BLaER1 (cell line): ENCODE results near the gene COASY.
A peak's percentile ranks its signal among the peaks of the same experiment; 100 is the strongest.

Experiments
- H3K27ac ChIP-seq: shearing (Covaris generic); formaldehyde crosslinking; 2 replicates; pipeline ENCODE4 v1.8.1; 2022
- H3K27me3 ChIP-seq: shearing (Covaris generic); formaldehyde crosslinking; 2 replicates; pipeline ENCODE4 v1.8.1; 2022
- H3K36me3 ChIP-seq: shearing (Covaris generic); formaldehyde crosslinking; 2 replicates; pipeline ENCODE4 v1.8.1; 2022
- H3K4me1 ChIP-seq: shearing (Covaris generic); formaldehyde crosslinking; 2 replicates; pipeline ENCODE4 v1.8.1; 2022
- H3K4me2 ChIP-seq: shearing (Covaris generic); formaldehyde crosslinking; 2 replicates; pipeline ENCODE4 v1.8.1; 2022
- H3K4me3 ChIP-seq: shearing (Covaris generic); formaldehyde crosslinking; 2 replicates; pipeline ENCODE4 v1.8.1; 2022
- H3K9ac ChIP-seq: shearing (Covaris generic); formaldehyde crosslinking; 2 replicates; pipeline ENCODE4 v1.8.1; 2022
- H3K9me3 ChIP-seq: shearing (Covaris generic); formaldehyde crosslinking; 2 replicates; pipeline ENCODE4 v1.8.1; 2022
- H4K20me1 ChIP-seq: shearing (Covaris generic); formaldehyde crosslinking; 2 replicates; pipeline ENCODE4 v1.8.1; 2022
- Cebpa-rat ChIP-seq: shearing (Covaris generic); IDR thresholded peaks from 2 replicates; pipeline ENCODE4 v1.8.1; 2022

Gene COASY

DNA sequence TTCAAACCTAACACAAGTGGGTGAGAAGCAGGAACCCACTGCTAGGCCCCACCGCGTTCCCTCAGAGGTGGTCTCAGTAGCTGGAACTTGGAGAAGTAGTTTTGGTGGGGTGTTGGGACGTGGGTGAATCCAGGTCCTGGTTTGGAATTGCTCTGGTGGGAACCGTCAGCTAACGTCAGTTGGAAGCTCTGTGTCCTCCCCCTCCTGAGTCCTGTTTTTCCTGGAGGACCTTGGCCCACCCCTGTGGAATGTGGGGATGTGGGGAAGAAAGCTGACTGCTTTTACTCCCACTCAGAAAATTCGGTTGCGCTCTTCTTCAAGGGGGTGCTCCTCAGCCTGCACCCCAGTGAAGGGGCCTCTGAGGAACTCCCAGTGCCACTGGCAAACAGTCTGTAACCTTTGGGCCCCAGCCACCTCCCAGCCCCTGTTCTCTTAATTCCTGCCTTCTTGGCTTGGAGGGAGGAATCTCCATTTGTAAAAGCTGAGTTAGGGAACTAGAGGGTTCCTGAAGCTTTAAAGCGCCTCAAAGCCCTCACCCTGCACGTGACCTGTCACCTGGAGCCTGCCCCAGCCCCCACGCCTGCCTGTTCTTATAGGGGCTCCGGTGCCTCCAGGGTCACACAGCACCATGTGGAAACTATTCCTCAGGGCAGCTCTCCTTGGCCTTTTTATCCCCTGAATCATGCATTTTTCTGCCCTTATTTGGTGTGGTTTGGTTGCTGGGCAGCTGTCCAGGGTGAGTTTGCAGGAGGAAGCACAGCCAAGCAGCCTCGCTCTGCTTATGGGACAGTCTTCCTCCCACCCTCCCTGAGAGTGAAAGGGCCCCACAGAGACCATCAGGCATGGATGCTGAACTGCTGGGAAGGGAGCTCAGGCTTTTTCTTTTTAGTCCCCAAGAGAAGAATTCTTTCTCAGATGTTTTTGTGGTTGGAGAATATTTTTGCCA is 42.1 kb upstream of the COASY start:
- H3K36me3 ChIP-seq = no peaks in the 10 kb centered on the region
- no peak overlapping the region for H3K9ac ChIP-seq
- no peak overlapping the region for H3K27ac ChIP-seq
- 0 out of 2 replicates have a peak overlapping the region, but pooled peaks have one; percentile 58 for H3K4me2 ChIP-seq
- no peak for TF ChIP-seq Cebpa-rat
- H4K20me1 ChIP-seq = no peaks in the 10 kb centered on the region
- H3K9me3 ChIP-seq = no peaks in the 10 kb centered on the region
- H3K27me3 ChIP-seq = no peaks in the 10 kb centered on the region
- no peak overlapping the region for H3K4me3 ChIP-seq
- peaks cover 33% of the 10 kb centered on the region for H3K4me1 ChIP-seq

DNA sequence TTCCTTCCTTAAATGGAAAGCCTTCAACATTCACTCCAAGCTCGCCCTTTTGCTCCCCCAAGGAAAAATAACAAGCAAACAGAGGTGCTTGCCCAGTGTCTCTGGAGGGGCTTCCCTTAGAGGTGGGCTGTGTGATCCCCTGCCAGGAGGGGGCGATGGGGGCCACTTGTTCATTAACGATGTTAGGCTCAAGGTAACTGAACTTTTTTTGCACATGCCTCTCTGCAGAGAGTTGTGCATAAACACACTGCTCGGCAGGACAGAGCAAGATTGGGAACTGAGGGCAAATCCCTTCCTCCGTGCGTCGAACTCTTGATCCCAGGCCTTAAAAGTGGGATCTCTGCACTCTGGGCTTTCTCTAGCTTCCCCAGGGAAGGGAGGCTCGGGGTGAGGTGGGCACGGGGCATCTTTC is 41.4 kb upstream of the COASY start:
- H4K20me1 ChIP-seq = no peaks in the 10 kb centered on the region
- no peak overlapping the region for H3K4me2 ChIP-seq
- no peak overlapping the region for H3K27ac ChIP-seq
- H3K4me3 ChIP-seq = no peak overlapping the region
- no peaks in the 10 kb centered on the region for H3K36me3 ChIP-seq
- no peaks in the 10 kb centered on the region for H3K9me3 ChIP-seq
- H3K9ac ChIP-seq = no peak overlapping the region
- no peak for TF ChIP-seq Cebpa-rat
- no peaks in the 10 kb centered on the region for H3K27me3 ChIP-seq
- peaks cover 33% of the 10 kb centered on the region for H3K4me1 ChIP-seq

DNA sequence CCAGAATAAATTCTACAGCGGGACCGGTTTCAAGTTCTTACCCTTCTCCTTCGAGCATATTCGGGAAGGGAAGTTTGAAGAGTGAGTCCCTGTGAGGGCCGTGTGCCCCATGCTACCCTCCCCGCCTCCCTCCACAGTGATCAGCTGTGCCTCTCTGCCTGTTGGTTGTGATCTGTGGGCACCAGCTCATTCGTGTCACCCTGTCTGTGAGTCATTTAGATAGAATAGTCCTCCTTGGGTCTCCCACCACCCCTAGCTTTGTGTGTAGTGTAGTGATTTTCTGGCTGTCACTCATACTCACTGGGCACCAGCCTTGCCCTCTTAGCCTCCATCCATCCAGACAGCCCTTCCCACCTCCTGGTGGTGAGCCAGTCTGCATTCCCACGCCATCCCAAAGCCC is 40.9 kb upstream of the COASY start:
- H4K20me1 ChIP-seq = no peaks in the 10 kb centered on the region
- H3K9me3 ChIP-seq = no peaks in the 10 kb centered on the region
- no peak overlapping the region for H3K4me2 ChIP-seq
- no peak overlapping the region for H3K4me3 ChIP-seq
- TF ChIP-seq Cebpa-rat = no peak
- H3K36me3 ChIP-seq = no peaks in the 10 kb centered on the region
- H3K27ac ChIP-seq = no peak overlapping the region
- no peak overlapping the region for H3K9ac ChIP-seq
- H3K4me1 ChIP-seq = peaks cover 33% of the 10 kb centered on the region
- no peaks in the 10 kb centered on the region for H3K27me3 ChIP-seq

DNA sequence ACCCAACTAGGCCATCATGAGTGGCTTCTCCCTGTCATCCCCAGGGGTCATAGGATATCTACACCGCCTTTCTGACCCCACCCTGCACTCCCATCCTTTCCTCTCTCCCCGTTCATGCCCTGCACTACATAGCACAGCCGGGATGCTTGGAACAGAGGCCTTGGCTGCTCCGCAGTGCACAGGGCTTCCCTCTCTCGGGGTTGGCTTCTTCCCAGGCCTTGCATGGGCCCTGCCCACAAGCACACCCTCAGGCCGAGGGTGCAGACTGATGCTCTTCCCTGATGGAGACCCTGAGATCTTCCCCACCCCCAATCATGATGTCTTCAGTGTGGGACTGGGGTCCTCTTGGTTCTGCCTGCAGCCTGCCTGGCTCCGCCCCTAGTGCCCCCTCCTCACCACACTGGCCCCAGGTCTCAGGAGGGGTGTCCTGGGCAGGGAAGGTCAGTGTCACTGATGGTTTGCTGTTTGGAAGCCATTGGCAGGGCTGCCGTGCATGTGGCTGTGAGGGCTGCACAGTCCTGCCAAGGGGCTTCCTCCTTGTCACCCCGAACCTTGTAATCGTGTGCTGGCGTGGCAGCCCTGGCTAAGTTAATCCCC is 40.2 kb upstream of the COASY start:
- no peak overlapping the region for H3K9ac ChIP-seq
- peaks cover 38% of the 10 kb centered on the region for H3K4me1 ChIP-seq
- H3K4me2 ChIP-seq = no peak overlapping the region
- no peaks in the 10 kb centered on the region for H4K20me1 ChIP-seq
- no peak for TF ChIP-seq Cebpa-rat
- no peaks in the 10 kb centered on the region for H3K27me3 ChIP-seq
- H3K36me3 ChIP-seq = no peaks in the 10 kb centered on the region
- no peaks in the 10 kb centered on the region for H3K9me3 ChIP-seq
- no peak overlapping the region for H3K27ac ChIP-seq
- no peak overlapping the region for H3K4me3 ChIP-seq

DNA sequence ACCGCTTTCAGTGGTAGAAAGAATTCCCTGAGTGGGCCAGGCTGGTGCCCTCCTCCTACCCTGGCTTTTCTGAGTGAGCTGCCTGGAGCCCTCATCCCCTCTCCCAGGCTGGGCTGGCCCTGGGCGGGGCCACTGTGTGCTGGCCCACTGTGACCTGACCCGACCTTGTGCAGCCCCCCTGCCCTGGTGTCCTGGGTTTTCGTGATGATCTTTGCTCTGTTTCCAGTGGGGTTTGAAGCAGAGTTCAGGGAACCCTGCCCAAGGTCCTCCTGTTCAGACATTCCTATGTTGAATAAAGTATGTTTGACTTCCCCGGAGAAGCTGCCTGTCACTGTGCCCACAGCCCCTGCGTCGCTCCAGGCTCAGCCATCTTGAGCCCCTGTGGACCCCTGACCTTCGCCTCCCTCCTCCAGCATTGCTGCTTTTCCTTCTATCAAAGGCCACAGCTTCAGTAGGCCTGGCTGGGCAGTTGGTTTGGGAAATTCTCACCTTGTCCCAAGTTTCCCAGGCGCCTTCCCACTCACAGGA is 39.6 kb upstream of the COASY start:
- H3K36me3 ChIP-seq = no peaks in the 10 kb centered on the region
- H3K9me3 ChIP-seq = no peaks in the 10 kb centered on the region
- no peak overlapping the region for H3K4me3 ChIP-seq
- H3K4me2 ChIP-seq = no peak overlapping the region
- no peak overlapping the region for H3K9ac ChIP-seq
- no peaks in the 10 kb centered on the region for H4K20me1 ChIP-seq
- peaks cover 35% of the 10 kb centered on the region for H3K4me1 ChIP-seq
- TF ChIP-seq Cebpa-rat = no peak
- no peaks in the 10 kb centered on the region for H3K27me3 ChIP-seq
- no peak overlapping the region for H3K27ac ChIP-seq

DNA sequence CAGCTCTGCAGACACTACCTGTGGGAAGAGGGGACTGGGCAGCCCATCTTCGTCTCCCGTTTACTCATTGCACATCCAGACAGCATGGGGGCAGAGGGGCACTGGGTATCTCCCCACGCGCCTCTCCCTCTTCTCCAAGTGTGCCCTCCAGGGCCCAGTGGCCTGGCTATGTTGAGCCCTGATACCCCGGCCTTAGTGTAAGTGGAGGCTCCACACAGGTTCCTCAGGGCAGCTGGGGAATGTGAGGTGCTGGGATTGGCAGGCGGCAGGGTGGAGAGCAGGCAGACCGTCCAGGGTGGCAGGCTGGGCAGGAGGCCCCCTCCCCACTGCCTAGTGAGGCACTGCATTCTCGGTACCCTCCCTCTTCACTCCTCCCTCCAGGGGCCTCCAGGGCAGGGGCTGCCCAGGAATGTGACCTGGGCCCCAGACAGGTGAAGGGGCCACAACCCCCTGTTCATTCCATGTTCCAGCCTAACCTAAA is 39.1 kb upstream of the COASY start:
- H4K20me1 ChIP-seq = no peaks in the 10 kb centered on the region
- no peak overlapping the region for H3K9ac ChIP-seq
- H3K27me3 ChIP-seq = no peaks in the 10 kb centered on the region
- no peak for TF ChIP-seq Cebpa-rat
- H3K4me3 ChIP-seq = no peak overlapping the region
- H3K36me3 ChIP-seq = no peaks in the 10 kb centered on the region
- H3K4me1 ChIP-seq = peaks cover 30% of the 10 kb centered on the region
- H3K9me3 ChIP-seq = no peaks in the 10 kb centered on the region
- no peak overlapping the region for H3K4me2 ChIP-seq
- H3K27ac ChIP-seq = no peak overlapping the region

DNA sequence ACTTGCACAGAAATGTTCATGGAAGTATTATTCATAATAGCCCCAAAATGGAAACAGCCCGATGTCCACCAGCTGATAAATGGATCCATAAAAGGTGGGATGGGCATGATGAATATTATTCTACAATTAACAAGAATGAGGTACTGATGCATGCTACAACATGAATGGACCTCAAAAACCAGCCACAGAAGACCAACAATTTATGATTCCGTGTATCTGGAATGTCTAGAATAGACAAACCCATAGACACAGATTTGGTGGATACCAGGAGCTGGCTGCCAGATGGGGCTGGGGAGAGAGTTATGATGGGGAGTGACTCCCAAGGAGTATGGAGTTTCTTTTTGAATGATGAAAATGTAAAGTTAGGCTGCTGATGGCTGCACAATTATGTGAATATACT is 36.7 kb upstream of the COASY start:
- Histone ChIP-seq H3K4me3 (no peak overlapping the region), H3K4me1 (peaks cover 23% of the 10 kb centered on the region), H3K27ac (no peak overlapping the region), H3K9me3 (no peaks in the 10 kb centered on the region), H3K9ac (no peak overlapping the region), H3K4me2 (no peak overlapping the region), H3K27me3 (no peaks in the 10 kb centered on the region), H3K36me3 (no peaks in the 10 kb centered on the region), H4K20me1 (no peaks in the 10 kb centered on the region)
- TF ChIP-seq Cebpa-rat = no peak

DNA sequence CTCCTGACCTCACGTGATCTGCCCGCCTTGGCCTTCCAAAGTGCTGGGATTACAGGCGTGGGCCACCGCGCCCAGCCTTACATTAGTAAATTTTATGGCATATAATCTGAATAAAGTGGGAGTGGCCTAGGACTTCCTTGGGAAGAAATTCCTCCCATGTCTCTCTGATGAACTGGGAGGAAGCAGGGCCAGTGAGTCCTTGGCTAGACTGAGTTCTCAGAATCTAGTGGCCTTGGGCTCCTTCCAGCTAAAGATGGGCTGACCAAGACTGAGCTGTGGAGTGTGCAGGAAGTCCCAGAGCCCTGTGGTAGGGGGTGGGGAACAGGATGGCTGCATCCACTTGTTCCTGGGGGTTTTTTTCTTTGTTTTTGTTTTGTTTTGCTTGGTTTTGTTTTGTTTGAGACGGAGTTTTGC is 35.9 kb upstream of the COASY start:
- H3K4me1 ChIP-seq = peaks cover 25% of the 10 kb centered on the region
- no peak overlapping the region for H3K27ac ChIP-seq

DNA sequence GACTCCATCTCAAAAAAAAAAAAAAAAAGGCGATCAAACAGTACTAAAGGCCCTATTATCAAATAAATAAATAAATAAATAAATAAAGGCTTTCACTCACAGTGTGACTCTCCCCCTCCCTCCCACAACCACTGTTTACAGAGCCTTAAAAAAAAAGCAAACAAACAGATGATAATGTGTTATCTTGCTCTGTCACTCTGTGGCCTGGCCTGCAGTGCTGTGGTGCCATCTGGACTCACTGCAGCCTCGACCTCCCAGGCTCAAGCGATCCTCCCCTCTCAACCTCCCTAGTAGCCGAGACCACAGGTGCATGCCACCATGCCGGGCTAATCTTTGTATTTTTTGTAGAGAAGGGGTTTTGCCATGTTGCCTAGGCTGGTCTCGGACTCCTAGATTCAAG is 34.0 kb upstream of the COASY start:
- Histone ChIP-seq H3K9me3 (no peaks in the 10 kb centered on the region), H3K27ac (no peak overlapping the region), H3K4me2 (no peak overlapping the region), H3K36me3 (no peaks in the 10 kb centered on the region), H3K9ac (no peak overlapping the region), H3K27me3 (no peaks in the 10 kb centered on the region), H4K20me1 (no peaks in the 10 kb centered on the region), H3K4me1 (peaks cover 38% of the 10 kb centered on the region), H3K4me3 (no peak overlapping the region)
- no peak for TF ChIP-seq Cebpa-rat

More for the DNA sequence above, 35.9 kb upstream of the COASY start:
- H3K4me3 ChIP-seq = no peak overlapping the region
- H3K27me3 ChIP-seq = no peaks in the 10 kb centered on the region
- TF ChIP-seq Cebpa-rat = no peak
- no peak overlapping the region for H3K4me2 ChIP-seq
- no peaks in the 10 kb centered on the region for H3K36me3 ChIP-seq
- H3K9ac ChIP-seq = no peak overlapping the region
- H3K9me3 ChIP-seq = no peaks in the 10 kb centered on the region
- no peaks in the 10 kb centered on the region for H4K20me1 ChIP-seq

DNA sequence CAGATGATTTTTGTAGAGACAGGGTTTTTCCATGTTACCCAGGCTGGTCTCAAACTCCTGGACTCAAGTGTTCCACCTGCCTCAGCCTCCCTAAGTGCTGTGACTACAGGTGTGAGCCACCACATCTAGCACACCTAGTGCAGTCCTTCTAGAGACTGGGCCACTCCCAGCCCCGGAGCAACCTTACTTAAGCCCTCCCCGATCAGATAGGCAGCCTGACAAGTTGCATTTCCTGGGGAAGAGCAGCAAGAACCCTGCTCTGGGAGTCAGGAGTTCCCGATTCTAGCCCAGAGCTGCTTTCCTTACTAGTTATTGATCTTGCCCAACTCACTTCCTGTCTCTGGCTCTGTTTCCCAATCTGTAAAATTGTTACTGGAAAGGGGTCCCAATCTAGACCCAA is 32.9 kb upstream of the COASY start:
- H3K4me3 ChIP-seq = no peak overlapping the region
- no peaks in the 10 kb centered on the region for H3K27me3 ChIP-seq
- TF ChIP-seq Cebpa-rat = no peak
- H3K4me2 ChIP-seq = no peak overlapping the region
- no peak overlapping the region for H3K27ac ChIP-seq
- no peaks in the 10 kb centered on the region for H3K36me3 ChIP-seq
- no peak overlapping the region for H3K9ac ChIP-seq
- peaks cover 44% of the 10 kb centered on the region for H3K4me1 ChIP-seq
- no peaks in the 10 kb centered on the region for H4K20me1 ChIP-seq
- H3K9me3 ChIP-seq = no peaks in the 10 kb centered on the region
